Body of pancreas (tissue), 4 donors: ENCODE data around the gene GATAD2A.

ENCODE experiments used
- CTCF ChIP-seq, 7 experiments: fragments of 450-650 bp in 4 of 7; fragments of 200-600 bp in 3 of 7; sonication (generic) in 3 of 7; IDR thresholded peaks; one replicate each; pipeline ENCODE4 v1.5.1; 2016 to 2019; ENCODE audit warnings: antibody characterized with exemption in 7 of 7
- POLR2A ChIP-seq, 3 donors: fragments of 450-650 bp; IDR thresholded peaks; one replicate each; pipeline ENCODE4 v1.6.1; 2016; ENCODE audit warnings: antibody characterized with exemption in 3 of 3, mild to moderate bottlenecking in 2 of 3

- TF ChIP-seq CTCF (IDR thresholded peaks at IDR 0.05) (no peak), POLR2A (IDR thresholded peaks at IDR 0.05) (no peak)
These were observed 122.5 kb downstream of the GATAD2A start for GRCh38 chr19:19527674-19528625.
